Activated CD4-positive, CD25-positive, alpha-beta regulatory T cell treated with anti-CD3 and anti-CD28 coated beads, Interleukin-2, amount 50 U/mL, for 24 hours (primary cell): ENCODE results near the gene DNAI1.
A peak's percentile ranks its signal among the peaks of the same experiment; 100 is the strongest.

Source experiments
- ATAC-seq, 2 donors: fragments of 150-1000 bp; cut with Tn5 transposase; one replicate each; pipeline ENCODE4 v1.10.0; 2021; ENCODE audit warnings: mild to moderate bottlenecking in 1 of 2, moderate library complexity in 1 of 2

DNAI1 gene

DNA sequence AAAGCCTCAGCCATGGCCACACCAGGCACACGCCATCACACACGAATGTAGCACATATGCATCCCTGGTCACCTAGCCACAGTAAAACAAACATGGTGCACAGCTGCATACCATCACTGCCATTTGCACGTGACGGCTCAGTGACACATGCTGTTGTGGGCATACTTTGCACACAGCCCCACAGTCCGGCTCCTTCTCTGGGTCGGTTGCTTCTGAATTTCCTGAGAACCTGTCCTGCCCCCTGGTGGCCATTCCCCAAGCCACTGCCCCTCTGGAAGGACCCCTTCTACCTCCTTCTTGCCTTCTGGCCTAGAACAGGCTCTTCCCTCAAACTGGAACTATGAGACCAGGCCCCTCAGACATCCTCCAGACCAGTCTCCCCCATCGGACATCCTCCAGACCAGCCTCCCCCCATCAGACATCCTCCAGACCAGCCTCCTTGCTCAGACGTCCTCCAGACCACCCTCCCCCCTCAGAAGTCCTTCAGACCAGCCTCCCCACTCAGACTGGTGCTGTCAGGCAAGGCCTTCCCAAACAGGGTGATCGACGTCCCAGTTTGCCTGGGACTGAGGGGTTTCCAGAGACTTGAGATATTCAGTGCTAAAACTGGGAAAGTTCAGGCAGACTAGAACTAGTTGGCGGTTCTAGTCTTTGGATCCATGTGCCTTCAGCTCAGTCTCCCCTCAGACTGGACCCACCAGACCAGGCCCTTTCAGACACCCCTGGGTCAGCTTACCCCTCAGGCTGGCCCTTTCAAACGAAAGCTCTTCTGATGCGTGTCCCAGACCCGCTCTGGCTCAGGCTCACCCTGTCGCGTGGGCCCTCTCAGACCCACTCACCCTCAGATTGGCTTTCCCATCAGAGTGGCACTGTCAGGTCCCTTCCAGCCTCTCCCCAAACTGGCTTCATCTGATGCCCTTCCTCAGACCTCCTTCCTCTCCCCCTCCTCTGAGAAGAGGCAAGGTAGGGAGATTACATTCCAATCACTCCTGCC is 88.5 kb downstream of the DNAI1 start:
- peak; percentile 52 to 78 for ATAC-seq

DNA sequence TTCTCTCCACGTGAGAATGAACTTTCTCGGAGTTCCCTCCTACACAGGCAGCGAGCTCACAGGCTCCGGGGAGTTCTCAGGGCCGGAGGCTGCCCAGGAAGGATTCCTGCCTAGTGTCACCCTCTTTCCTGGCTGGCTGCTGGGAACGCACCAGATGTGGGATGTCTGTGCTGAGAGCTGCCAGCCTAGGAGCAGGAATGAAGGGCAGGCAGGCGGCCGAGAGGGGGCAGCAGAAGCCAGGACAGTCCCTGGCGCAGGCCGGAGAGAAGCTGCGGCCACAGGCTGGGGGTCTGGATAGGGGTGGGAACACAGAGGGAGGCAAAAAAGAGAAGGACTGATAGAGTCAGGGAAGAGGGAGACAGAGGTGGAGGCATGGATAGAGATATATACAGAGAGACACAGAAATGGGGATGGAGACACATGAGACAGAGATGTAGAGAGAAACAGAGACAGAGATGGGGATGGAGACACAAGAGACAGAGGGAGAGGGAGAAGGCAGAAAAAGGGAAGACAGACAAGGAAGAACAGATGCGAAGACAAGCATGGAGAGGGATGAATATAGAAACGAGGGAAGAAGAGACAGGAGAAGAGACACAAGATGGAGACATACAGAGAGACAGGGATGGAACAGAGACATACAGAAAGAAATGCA is 89.5 kb downstream of the DNAI1 start:
- peak; percentile 29 to 45 for ATAC-seq

DNA sequence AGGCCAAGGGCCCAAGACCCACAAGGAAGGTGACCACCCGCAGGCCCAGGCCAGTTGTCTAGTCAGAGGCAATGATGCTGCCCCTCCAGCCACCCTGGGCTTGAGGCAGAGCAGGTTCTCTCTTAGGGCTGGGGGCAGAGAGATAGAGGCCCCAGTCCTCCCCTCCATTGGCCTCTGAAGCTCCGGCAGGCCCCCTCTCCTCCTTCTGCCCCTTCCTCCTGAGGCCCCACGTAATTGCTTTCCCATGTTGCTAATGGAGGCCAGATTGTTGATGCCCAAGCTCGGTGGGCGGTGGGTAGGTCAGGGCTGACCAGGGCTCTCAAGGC is 90.8 kb downstream of the DNAI1 start:
- ATAC-seq: no peak

DNA sequence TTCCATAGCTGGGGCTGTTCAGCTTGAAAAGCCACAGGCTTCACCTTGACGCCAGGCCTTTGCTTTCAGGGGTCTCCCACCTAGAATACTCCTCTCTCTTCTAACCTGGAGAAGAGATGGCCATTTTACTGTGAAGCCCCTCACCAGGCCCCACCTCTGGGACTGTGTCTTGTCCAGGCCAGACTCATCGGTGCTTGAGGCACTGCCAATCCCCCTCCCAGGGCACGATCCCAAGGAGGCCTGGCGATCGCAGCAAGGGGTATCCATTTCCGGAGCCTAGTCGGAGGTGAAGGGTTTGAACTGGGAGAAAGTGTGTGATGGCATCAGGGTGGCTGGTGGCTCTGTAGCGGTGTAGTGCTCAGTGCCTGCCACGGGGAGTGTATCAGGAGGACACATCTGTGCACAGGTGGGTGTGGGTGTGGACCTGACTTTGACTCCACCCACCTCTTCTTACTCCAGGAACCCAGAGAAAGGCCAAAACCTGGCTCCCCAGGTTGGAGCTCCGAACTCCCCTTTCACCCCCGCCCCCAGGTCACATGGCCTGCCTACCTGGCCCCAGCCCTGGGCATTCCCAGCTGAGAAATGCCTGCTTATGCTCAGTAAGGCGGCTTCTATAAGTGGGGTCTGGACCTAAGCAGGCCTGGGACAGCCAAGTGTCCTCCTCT is 91.5 kb downstream of the DNAI1 start:
- no peak for ATAC-seq

DNA sequence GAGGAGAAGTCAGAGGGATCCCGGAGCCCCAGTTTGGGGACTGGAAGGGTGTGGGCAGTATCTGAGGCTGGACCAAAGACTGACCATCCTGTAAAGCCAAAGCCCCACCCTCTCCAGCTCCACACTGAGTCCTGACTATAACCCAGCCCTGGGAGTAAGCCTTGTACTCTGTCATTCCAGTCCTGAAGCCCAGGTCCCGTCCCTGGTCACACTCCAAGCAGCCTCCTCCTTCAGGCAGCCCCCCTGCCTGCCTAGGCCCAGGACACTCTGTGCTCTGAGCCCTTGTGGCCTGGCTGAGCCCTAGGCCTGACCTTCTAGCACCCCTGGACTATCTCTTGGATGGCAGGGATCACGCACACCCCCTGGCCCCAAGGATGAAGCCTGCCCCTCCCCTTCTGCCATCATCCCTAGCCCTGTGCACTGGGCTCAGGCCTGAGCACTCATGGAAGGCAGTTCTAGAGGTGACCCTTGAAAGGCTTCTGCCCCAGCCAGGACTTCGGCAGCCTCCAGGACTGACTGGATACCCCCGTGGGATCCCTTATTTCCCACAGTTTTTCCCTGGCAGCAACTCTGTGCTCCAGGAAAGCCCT is 92.2 kb downstream of the DNAI1 start:
- no peak for ATAC-seq

DNA sequence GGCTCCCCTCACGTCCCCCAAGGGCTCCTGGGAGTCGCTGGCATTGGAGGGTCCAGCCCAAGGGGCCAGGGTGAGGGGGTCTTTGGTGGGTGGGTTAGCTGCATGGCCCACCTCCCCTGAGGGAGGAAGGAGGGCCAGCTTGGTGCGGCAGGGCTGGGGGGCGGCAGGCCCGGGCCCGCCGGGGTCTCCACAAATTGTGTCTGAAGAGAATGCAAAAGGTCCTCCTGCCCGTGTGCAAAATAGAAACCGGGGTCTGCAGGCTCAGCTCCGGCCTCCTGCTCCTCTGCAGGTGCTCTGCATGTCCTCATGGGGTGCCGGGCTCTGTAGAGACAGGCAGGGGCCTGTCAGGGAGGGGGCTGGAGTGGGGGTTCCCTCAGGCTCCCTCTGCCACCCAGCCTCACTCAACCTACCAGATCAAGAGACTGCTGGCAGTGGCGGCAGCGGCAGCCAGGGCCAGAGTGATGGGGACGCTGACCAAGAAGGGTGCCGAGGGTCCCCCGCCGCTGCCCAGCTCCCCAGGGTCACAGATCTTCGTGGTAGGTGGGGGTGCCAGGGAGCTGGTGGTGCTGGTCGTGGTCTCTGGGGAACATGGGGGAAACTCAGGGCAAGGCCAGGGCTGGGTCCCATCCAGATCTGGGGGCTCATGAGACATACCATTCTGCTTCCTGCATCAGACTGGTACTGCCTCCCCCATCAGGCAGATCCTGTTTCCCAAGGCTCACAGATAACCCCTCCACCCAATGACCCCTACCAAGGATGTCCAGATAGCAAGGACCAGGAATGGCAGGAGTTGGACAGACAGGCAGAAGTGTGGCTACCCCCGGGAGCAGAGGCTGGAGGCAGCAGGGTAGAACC is 93.4 kb downstream of the DNAI1 start:
- no peak for ATAC-seq

DNA sequence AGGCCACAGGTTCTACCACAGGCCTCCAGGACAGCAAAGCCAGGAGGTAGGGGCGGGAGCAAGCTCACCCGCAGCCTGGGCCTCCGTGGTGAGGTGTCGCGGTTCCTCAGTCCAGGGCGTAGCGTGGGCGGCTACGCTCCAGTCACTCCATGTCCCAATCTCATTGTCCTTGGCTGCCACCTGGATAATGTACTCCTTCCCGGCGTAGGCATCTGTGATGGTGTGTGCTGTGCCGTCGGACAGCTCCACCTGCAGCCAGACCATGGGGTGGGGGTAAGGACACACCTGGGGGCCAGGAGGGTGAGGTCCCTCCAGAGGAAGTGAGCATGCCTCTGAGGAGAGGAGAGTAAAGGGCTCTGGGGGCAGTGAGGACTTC is 94.0 kb downstream of the DNAI1 start:
- ATAC-seq: no peak

DNA sequence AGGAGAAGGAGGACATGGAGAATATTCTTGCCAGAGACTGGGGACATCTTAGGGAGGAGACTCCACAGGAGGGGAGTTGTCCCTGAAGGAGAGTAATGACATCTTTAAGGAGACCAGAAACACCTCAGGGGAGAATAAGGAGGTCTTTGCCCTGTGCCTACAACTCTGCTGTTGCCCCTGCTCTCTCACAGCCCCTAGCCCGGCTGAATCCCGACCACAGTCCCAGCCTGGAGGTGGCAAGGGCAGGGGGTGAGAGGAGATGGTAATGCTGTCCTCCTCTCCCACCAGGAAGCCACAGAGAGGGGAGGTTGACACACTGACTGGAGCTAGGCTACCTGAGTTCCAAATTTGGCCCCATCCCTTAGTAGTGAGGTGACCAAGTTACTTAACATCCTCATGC is 94.4 kb downstream of the DNAI1 start:
- no peak for ATAC-seq

DNA sequence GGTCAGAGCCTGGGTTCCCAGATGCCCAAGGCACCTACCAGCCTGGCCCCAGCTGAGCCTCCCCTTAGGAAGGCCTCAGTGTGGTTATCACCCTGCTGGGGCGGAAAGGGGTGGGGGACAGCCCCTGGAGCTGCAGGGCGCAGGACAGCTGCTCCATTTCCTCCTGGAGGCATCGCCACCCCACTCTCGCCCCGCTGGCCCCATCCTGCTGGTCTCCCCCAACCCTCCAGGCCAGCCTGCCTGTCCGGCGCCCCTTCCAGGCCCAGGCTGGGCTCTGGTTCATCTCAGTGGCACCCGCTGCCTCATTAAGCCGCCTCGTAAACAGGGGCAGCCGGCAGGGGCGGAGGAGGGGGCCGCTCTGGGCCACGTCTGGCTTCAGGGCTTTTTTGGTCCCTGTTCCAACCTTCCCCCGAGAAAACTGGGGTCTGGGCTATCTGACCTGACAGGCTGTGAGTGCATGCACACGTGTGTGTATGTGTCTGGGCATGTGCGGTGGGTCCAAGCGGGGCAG is 95.0 kb downstream of the DNAI1 start:
- no peak for ATAC-seq

DNA sequence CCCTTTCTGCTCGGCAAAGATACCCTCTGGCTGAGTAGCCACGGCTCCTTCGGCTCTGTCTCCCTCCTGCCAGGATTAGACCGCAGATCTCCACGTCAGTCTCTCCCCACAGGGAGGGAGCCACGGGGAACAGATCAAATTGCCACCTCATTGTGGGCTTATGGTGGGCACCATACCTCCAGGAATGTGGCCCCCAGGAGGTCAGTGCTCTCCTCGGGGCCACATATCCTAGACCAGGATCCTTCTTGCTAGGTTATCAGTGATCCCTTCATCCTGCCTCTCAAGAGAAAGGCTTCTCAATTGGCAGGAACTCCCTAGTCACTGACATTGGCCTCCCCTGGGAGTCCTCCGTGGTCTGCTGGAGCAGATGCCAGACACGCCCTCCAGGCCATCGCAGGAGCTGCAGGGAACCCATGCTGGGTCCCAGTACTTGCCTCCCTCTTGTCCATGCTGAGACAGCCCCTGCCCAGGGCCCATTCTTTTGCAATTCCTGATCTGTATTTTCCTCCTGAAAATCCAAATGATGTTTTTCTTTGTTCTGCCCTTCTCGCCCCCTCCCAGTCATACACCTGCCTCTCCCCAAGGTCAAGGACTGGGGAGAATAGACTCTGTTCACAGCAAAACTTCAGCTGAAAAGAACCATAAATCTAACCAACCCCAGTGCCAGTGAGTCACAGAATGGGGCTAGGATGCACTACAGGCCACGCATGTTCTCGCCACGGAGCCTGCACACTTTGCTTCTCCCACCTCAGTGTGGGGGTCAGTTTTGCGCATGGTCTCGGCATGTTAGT is 95.8 kb downstream of the DNAI1 start:
- ATAC-seq: no peak

DNA sequence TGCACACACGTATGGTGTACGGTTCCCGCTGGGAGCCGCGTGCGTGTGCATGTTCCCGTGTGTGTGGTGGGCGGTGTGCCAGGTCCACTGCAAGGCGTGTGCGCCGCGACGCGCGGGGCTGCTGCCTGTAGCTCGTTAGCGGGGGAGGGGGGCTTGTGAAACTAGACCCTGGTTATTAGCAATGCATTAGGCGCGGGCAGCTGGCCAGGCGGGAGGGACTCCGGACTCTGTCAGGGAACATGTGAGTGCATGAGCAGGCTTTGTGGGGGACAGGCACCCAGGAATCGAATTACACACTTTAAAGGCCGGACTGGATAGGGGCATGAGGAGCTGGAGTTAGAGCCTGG is 96.4 kb downstream of the DNAI1 start:
- no peak for ATAC-seq

DNA sequence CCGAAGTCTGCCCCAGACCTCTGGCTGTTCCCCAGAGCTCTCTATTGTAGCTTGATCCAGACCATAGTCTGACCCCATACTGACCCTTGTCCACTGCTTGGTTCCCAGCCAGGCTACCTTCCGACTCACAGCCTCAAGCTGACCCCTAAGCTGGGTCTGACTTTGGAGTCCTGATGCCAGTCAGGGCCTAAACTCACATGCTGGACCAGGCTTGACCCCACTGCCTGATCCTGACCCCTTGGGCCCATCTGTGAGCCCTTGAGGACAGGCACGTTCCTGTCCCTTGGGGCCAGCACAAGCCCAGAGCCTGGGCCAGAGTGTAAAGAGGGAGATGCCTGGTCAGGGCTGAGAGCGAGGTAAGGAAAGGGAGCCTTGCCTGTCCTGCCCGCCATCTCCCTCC is 96.9 kb downstream of the DNAI1 start:
- ATAC-seq: no peak

DNA sequence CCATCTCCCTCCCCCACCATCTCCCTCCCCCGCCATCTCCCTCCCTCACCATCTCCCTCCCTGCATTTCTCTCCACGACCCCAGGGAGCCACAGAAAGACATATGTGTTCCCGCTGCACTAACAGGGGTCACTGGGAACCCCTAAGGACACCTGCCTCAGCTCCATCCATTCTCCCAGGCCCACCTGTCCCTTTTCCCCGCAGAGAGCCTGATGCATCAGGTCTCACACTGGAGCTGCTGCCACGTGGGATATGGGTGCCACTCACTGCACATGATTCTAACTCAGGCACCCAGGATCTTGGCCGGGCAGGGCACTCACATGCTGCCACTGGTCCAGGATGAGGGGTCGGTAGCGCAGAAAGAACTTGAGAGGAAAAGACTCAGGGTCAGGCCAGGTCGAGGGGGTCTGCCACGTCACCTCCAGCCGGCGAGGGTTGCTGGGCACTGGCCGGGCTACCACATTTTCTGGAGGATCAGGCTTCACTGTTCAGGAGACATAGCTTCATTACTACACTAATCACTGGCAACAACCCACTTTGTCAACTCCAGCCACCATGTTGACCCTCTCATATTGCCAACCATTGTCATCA is 97.4 kb downstream of the DNAI1 start:
- ATAC-seq: no peak

DNA sequence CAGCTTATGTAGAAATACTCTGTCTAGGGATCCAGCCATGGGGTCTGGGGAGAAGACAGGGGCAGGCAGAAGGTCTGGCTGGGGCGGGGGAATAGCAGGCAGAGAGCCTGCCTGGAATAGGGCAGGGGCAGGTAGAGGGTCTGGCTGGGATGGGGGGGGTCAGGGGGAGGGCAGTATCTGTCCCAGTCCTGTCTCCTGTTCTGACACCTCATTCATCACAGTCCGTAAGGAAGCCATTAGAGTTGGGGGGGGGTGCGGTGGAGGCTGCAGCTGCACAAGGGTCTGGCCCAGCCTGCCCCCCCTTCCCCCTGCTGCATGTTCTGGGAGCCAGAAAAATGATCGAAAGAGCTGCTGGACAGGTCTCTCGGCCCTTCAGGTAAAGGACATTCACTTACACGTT is 98.3 kb downstream of the DNAI1 start:
- no peak for ATAC-seq

DNA sequence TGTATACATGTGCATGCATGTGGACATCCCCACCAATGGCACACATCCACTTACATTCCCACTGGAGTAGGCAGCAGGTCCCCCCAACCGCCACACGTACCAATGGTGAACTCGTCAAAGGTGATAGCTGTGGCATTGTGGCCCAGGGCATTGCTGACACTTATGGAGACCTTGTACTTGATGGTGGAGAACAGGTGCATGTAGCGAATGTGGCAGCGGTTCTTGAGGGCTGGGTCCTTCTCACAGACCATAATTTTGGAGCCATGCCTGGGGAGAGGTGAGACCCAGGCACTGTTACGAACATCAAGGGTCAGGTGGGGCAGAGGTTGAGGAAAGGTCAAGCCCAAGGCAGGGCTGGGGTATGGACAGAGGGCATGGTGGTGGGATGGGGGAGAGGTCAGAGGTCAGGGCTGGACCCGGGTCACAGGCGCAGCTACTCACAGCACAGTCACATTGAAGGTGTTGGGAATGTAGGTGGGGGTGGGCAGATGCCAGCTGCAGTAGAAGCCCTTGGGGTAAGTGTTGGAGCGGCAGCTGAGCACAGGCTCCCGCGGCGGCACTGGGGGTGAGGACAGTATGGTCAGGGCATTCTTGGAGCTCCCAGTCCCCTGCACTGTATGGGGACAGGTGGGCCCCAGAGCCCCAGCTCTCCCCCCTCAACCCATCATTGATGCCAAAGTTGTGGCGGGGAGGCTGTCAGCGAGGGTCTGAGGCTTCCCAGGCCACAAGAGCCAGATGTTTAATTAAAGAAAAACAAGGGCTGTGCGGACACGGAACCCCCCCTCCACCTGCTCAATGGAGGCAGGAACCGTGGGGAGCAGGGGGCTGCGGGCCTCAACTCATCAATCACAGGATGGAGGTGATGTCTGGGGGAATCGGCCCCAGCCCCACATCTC is 99.1 kb downstream of the DNAI1 start:
- ATAC-seq: no peak

DNA sequence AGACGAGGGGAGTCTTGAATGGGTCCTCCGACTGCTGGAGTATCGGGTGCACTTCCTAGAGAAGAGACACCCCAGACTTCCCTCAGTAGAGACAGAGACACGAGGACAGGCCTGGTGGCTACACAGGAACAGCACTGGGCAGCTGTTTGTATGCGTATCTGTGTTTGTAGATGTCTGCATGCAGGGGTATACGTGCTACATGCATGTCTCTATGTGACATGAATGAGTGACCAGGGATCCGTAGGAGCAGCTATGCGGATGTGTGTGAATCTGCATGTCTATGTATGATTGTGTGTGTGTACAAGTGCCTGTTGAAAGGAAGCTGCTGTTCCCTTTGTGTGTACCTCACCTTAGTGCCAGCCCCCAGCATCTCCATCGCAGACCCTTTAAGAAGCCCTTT is 99.8 kb downstream of the DNAI1 start:
- ATAC-seq: no peak

DNA sequence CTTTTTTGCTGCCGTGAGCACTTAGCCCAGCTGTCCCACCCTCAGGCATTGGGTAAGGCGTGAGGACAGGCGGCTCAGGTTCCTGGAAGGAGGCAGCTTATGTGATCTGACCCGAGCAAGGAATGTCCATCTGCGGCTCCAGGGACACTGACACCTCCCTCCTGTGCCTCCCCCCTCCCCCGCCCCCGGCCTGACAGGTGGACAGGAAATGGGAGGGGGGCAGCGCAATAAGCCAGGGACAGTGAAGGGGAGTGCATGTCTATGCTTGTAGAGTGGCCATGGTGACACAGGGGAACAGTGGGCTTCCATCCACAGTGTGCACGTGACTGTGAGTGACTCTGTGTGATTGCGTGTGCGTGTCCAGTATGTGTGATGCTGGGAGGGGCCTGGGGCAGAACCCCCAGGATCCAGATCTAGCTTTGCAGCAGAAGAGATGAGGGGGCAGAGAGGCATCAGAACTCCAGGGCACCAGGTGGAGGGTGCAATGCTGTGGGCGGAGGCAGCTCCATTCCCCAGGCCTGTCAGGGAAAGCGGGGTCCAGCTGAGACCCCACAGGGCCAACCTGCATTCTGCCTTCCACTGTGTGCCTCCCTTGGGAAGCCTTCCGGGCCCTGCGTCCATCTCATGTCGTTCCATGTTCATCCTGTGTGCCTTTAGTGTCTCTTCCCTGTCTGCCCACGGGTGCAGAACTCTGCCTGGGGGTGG is 100.5 kb downstream of the DNAI1 start:
- no peak for ATAC-seq

DNA sequence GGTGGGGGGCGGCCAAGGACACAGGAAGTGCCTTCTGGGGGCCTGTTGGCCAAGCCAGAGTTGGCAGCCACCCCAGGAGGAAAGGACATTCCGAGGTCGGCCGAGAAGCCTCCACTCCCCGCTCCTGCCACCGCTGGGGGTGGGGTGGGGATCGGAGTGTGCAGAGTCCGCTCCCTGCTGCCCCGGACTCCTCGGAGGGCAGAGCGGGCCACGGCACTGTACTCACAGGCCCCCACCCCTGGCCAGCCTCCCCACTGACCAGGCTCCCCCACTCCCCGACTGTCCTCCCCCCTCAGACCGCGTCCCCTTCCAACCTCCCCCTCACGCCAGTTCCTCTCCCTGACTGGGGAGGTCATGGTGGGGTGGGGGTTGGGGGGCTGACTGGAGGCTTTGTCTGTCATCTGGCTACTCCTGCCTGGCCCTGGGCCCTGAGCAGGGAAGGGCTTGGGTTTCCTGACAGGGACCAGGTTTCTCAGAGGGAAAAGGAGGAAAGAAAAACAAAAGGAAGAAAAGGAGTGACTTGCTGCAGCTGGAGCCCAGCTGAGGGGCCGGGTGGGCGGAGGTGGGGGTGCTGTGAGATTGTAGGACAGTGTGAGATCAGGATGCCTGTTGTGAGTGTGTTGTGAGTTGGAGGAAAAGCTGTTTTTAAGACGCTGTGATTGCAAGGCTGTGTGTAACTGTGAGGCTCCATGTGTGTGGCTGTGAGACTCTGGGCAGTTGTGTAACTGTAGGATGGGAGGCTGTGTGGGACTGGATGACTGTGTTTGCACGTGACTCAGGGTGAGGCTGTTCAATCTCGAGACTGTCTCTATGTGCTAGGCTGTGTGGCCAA is 101.2 kb downstream of the DNAI1 start:
- peak in 1 of 2 donors; percentile 27 for ATAC-seq
